H9 (cell line): Measurements from ENCODE around the gene PABPN1. TPM values are rescaled to one million over a fixed set of nuclear protein-coding genes. Genes with fewer than 3 reads are reported as not detected.

Experiments used
- DNase-seq: peaks from one replicate; pipeline ENCODE4 v3.0.0-alpha.2; 2017
- H2AFZ ChIP-seq: one replicate; pipeline ENCODE4 v1.6.1; 2013; ENCODE audit warnings: mild to moderate bottlenecking, low read length, control low read depth, moderate library complexity
- H2AK5ac ChIP-seq: 2 replicates; pipeline ENCODE4 v1.6.1; 2013; ENCODE audit warnings: low read length, control low read depth, mixed read lengths; ENCODE audit not compliant: insufficient read length
- H2BK120ac ChIP-seq: one replicate; pipeline ENCODE4 v1.6.1; 2013; ENCODE audit warnings: low read depth, mild to moderate bottlenecking, low read length, control low read depth, inconsistent platforms; ENCODE audit not compliant: poor library complexity, severe bottlenecking
- H2BK12ac ChIP-seq: 2 replicates; pipeline ENCODE4 v1.6.1; 2013; ENCODE audit warnings: low read length, control low read depth, mixed read lengths, low read depth; ENCODE audit not compliant: insufficient read length
- H2BK15ac ChIP-seq: 2 replicates; pipeline ENCODE4 v1.6.1; 2013; ENCODE audit warnings: low read depth, low read length, control low read depth
- H2BK20ac ChIP-seq: one replicate; pipeline ENCODE4 v1.6.1; 2013; ENCODE audit warnings: low read depth, mild to moderate bottlenecking, low read length, control low read depth, inconsistent platforms; ENCODE audit not compliant: poor library complexity, severe bottlenecking
- H2BK5ac ChIP-seq: 2 replicates; pipeline ENCODE4 v1.6.1; 2013; ENCODE audit warnings: low read length, control low read depth, mixed read lengths; ENCODE audit not compliant: insufficient read length
- H3K14ac ChIP-seq: 2 replicates; pipeline ENCODE4 v1.6.1; 2013; ENCODE audit warnings: low read length, control low read depth; ENCODE audit not compliant: insufficient read depth
- H3K18ac ChIP-seq: 2 replicates; pipeline ENCODE4 v1.6.1; 2013; ENCODE audit warnings: low read depth, mild to moderate bottlenecking, mixed read lengths, low read length, control low read depth; ENCODE audit not compliant: insufficient read length
- H3K23ac ChIP-seq: 2 replicates; pipeline ENCODE4 v1.6.1; 2013; ENCODE audit warnings: low read length, control low read depth, mixed read lengths, low read depth; ENCODE audit not compliant: insufficient read length
- H3K23me2 ChIP-seq: 2 replicates; pipeline ENCODE4 v1.6.1; 2013; ENCODE audit warnings: low read depth, mild to moderate bottlenecking, mixed read lengths, low read length, control low read depth; ENCODE audit not compliant: insufficient read length, poor library complexity, severe bottlenecking
- H3K27ac ChIP-seq: 2 replicates; pipeline ENCODE4 v1.5.1; 2013; ENCODE audit warnings: low read length, control low read depth, mixed read lengths, low read depth; ENCODE audit not compliant: insufficient read length
- H3K27me3 ChIP-seq: 2 replicates; pipeline ENCODE4 v1.6.1; 2013; ENCODE audit warnings: low read length, control low read depth, inconsistent platforms; ENCODE audit not compliant: insufficient read depth
- H3K4ac ChIP-seq: 2 replicates; pipeline ENCODE4 v1.6.1; 2013; ENCODE audit warnings: low read depth, mild to moderate bottlenecking, control low read depth, inconsistent platforms, low read length, moderate library complexity
- H3K4me1 ChIP-seq: 2 replicates; pipeline ENCODE4 v1.6.1; 2013; ENCODE audit warnings: low read length, control low read depth, inconsistent platforms; ENCODE audit not compliant: insufficient read depth
- H3K4me2 ChIP-seq: 2 replicates; pipeline ENCODE4 v1.6.1; 2013; ENCODE audit warnings: low read length, control low read depth, mixed read lengths; ENCODE audit not compliant: insufficient read length, insufficient read depth
- H3K56ac ChIP-seq: 2 replicates; pipeline ENCODE4 v1.6.1; 2013; ENCODE audit warnings: low read depth, mild to moderate bottlenecking, mixed read lengths, low read length, control low read depth; ENCODE audit not compliant: insufficient read length
- H3K79me1 ChIP-seq: 2 replicates; pipeline ENCODE4 v1.6.1; 2013; ENCODE audit warnings: low read depth, mild to moderate bottlenecking, moderate library complexity, low read length, control low read depth, inconsistent platforms; ENCODE audit not compliant: insufficient read depth, poor library complexity, severe bottlenecking
- H3K79me2 ChIP-seq: 2 replicates; pipeline ENCODE4 v1.6.1; 2013; ENCODE audit warnings: low read length, control low read depth, inconsistent platforms; ENCODE audit not compliant: insufficient read depth
- H3K9ac ChIP-seq: 2 replicates; pipeline ENCODE4 v1.6.1; 2013; ENCODE audit warnings: low read length, control low read depth, mixed read lengths; ENCODE audit not compliant: insufficient read length; ENCODE audit errors: extremely low read depth
- H3K9me3 ChIP-seq: one replicate; pipeline ENCODE4 v1.6.1; 2013; ENCODE audit warnings: low read depth, low read length, inconsistent platforms; ENCODE audit not compliant: control insufficient read depth
- H3T11ph ChIP-seq: one replicate; pipeline ENCODE4 v1.6.1; 2013; ENCODE audit warnings: mild to moderate bottlenecking, low read length, control low read depth, inconsistent platforms
- H4K20me1 ChIP-seq: one replicate; pipeline ENCODE4 v1.6.1; 2013; ENCODE audit not compliant: control insufficient read depth, insufficient read length, insufficient read depth
- H4K5ac ChIP-seq: 2 replicates; pipeline ENCODE4 v1.6.1; 2013; ENCODE audit warnings: low read depth, mild to moderate bottlenecking, mixed read lengths, low read length, control low read depth; ENCODE audit not compliant: insufficient read length
- H4K8ac ChIP-seq: replicated peaks from 2 replicates; pipeline ENCODE4 v1.6.1; 2013; ENCODE audit warnings: low read length, control low read depth, mixed read lengths, low read depth; ENCODE audit not compliant: insufficient read length
- H4K91ac ChIP-seq: 2 replicates; pipeline ENCODE4 v1.6.1; 2013; ENCODE audit warnings: low read depth, mild to moderate bottlenecking, moderate library complexity, mixed read lengths, low read length, control low read depth; ENCODE audit not compliant: insufficient read length
- H3K27ac Mint-ChIP-seq, 3 experiments: 2 replicates in 2 of 3; 3 replicates in 1 of 3; pipeline ENCODE4 v1.8.0; 2020 to 2021; ENCODE audit warnings: mixed read lengths in 3 of 3, mild to moderate bottlenecking in 1 of 3, moderate library complexity in 1 of 3
- H3K27me3 Mint-ChIP-seq: 2 replicates; pipeline ENCODE4 v1.8.0; 2021; ENCODE audit warnings: low read depth, mild to moderate bottlenecking, moderate library complexity, mixed read lengths
- H3K36me3 Mint-ChIP-seq, 3 experiments: 2 replicates in 2 of 3; 3 replicates in 1 of 3; pipeline ENCODE4 v1.8.0; 2020 to 2021; ENCODE audit warnings: low read depth in 3 of 3, mixed read lengths in 3 of 3; ENCODE audit not compliant: insufficient read depth in 1 of 3
- H3K4me1 Mint-ChIP-seq, 2 experiments: 2 replicates each; pipeline ENCODE4 v1.8.0; 2020; ENCODE audit warnings: mixed read lengths in 2 of 2
- H3K4me3 Mint-ChIP-seq, 2 experiments: 2 replicates in 1 of 2; 3 replicates in 1 of 2; pipeline ENCODE4 v1.8.0; 2020 to 2021; ENCODE audit warnings: mild to moderate bottlenecking in 2 of 2, mixed read lengths in 2 of 2, moderate library complexity in 1 of 2
- H3K9me3 Mint-ChIP-seq, 2 experiments: 2 replicates in 1 of 2; 3 replicates in 1 of 2; pipeline ENCODE4 v1.8.0; 2020; ENCODE audit warnings: mild to moderate bottlenecking in 2 of 2, mixed read lengths in 2 of 2, moderate library complexity in 1 of 2
- WGBS: extraction: QIAGEN DNeasy Blood & Tissue Kit; methylation state at CpG from one replicate; pipeline ENCODE4 v1.1.7; 2013; ENCODE audit warnings: missing lambda C conversion rate, low lambda C conversion rate, mixed read lengths; ENCODE audit not compliant: insufficient read length; ENCODE audit errors: extremely low coverage; 5-methylcytosine and 5-hydroxymethylcytosine counted together
- total RNA-seq: library from RNA; stranded (reverse); gene quantifications from 2 replicates; pipeline ENCODE4 v1.2.1, GENCODE V29; 2021
- TF ChIP-seq, protein P1 (sequence below): fragments of 200-600 bp; sonication (generic); conservative IDR thresholded peaks from 3 replicates; pipeline ENCODE4 v1.8.0; 2021; ENCODE audit warnings: antibody characterized with exemption, mild to moderate bottlenecking

Gene PABPN1
- total RNA-seq, 1 experiment from 2014 or later = 333 TPM

DNA sequence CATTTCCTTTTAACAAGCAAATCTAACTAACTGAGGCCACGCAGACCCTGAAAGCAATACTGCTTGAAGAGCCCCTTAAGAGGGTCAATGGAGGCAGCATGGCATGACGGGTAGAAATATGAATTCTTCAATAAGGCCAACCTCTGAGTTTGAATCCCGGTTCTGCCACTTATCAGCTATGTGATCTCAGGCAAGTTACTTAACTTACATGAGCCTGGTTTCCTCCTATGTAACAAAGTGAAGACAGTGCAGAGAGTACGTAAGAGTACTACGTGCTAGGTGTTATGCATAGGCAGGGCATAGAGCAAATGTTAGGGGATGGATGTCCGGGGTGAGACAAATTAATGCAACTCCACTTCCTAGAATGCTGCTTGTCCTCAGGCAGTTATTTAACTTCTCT lies 40.0 kb upstream of the PABPN1 start:
- Histone ChIP-seq H3K9ac (no peak overlapping the region), H3K4me2 (no peak overlapping the region), H2BK15ac (no peak overlapping the region), H2BK120ac (no peak overlapping the region), H2BK20ac (no peak overlapping the region), H4K91ac (no peak overlapping the region), H4K5ac (no peak overlapping the region), H3K14ac (no peak overlapping the region), H4K20me1 (no peaks in the 10 kb centered on the region), H3K4me1 (peaks cover 8% of the 10 kb centered on the region; the same call in 1 of the 2 replicates), H2AK5ac (no peak overlapping the region), H3K79me1 (no peaks in the 10 kb centered on the region), H2BK5ac (no peak overlapping the region), H2BK12ac (no peak overlapping the region), H3K9me3 (no peaks in the 10 kb centered on the region), H3K27me3 (no peaks in the 10 kb centered on the region; the same call in 1 of the 2 replicates), H4K8ac (no peak overlapping the region), H3K23ac (no peak overlapping the region), H3K23me2 (peaks cover 6% of the 10 kb centered on the region), H3K18ac (no peak overlapping the region), H3T11ph (no peak overlapping the region), H2AFZ (no peak overlapping the region), H3K4ac (no peak overlapping the region), H3K79me2 (no peaks in the 10 kb centered on the region), H3K56ac (no peak overlapping the region), H3K27ac (no peak overlapping the region)
- Mint-ChIP-seq H3K36me3 (no peaks in the 10 kb centered on the region; a peak in 3 of 7 replicates), H3K9me3 (no peaks in the 10 kb centered on the region), H3K27ac (no peak overlapping the region), H3K4me3 (no peak overlapping the region), H3K4me1 (peaks cover 23 to 26% of the 10 kb centered on the region in 2 experiments), H3K27me3 (peaks cover 80% of the 10 kb centered on the region)
- DNase-seq = no peak
- TF ChIP-seq, protein P1, sequence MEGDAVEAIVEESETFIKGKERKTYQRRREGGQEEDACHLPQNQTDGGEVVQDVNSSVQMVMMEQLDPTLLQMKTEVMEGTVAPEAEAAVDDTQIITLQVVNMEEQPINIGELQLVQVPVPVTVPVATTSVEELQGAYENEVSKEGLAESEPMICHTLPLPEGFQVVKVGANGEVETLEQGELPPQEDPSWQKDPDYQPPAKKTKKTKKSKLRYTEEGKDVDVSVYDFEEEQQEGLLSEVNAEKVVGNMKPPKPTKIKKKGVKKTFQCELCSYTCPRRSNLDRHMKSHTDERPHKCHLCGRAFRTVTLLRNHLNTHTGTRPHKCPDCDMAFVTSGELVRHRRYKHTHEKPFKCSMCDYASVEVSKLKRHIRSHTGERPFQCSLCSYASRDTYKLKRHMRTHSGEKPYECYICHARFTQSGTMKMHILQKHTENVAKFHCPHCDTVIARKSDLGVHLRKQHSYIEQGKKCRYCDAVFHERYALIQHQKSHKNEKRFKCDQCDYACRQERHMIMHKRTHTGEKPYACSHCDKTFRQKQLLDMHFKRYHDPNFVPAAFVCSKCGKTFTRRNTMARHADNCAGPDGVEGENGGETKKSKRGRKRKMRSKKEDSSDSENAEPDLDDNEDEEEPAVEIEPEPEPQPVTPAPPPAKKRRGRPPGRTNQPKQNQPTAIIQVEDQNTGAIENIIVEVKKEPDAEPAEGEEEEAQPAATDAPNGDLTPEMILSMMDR = no peak
- no CpG with 5 or more reads among the region's 6 CpGs for WGBS
